K562 (cell line): ENCODE data around the gene LACTBL1. TPM values are rescaled to one million over a fixed set of nuclear protein-coding genes. Genes with fewer than 3 reads are reported as not detected.
A peak's percentile ranks its signal among the peaks of the same experiment; 100 is the strongest.

ENCODE experiments used
- CBFA2T2 ChIP-seq: fragments of 450-650 bp; conservative IDR thresholded peaks from 2 replicates; pipeline ENCODE4 v1.6.1; 2017; ENCODE audit warnings: mild to moderate bottlenecking
- CEBPB ChIP-seq: fragments of 450-650 bp; IDR thresholded peaks from 2 replicates; pipeline ENCODE4 v1.6.1; 2016; ENCODE audit warnings: missing genetic modification characterization, missing compliant biosample characterization
- DMBX1 ChIP-seq: fragments of 250-450 bp; sonication (Bioruptor Pico); IDR thresholded peaks from 2 replicates; pipeline ENCODE4 v1.8.0; 2022; ENCODE audit warnings: inconsistent platforms, mild to moderate bottlenecking, moderate library complexity, borderline replicate concordance
- ELF4 ChIP-seq: fragments of 450-650 bp; formaldehyde crosslinking; IDR thresholded peaks from 2 replicates; pipeline ENCODE4 v1.4.0; 2022; ENCODE audit warnings: missing genetic modification characterization
- ERF ChIP-seq: fragments of 450-650 bp; formaldehyde crosslinking; IDR thresholded peaks from 2 replicates; pipeline ENCODE4 v1.4.0; 2020; ENCODE audit warnings: mild to moderate bottlenecking, mixed read lengths
- HDAC2 ChIP-seq: fragments of 450-650 bp; IDR thresholded peaks from 2 replicates; pipeline ENCODE4 v1.6.1; 2016; ENCODE audit warnings: mild to moderate bottlenecking
- HDAC8 ChIP-seq: fragments of 450-650 bp; IDR thresholded peaks from 2 replicates; pipeline ENCODE4 v1.6.1; 2016; ENCODE audit warnings: mild to moderate bottlenecking, missing genetic modification characterization, moderate library complexity, missing compliant biosample characterization
- KDM1A ChIP-seq, 2 experiments: fragments of 450-650 bp; IDR thresholded peaks; 2 replicates each; pipeline ENCODE4 v1.6.1; 2016; ENCODE audit warnings: mild to moderate bottlenecking in 2 of 2
- KLF16 ChIP-seq: IDR thresholded peaks from 2 replicates; pipeline ENCODE4 v1.6.1; 2016; ENCODE audit warnings: antibody characterized with exemption
- MEIS2 ChIP-seq: fragments of 450-650 bp; IDR thresholded peaks from 2 replicates; pipeline ENCODE4 v1.6.1; 2014; ENCODE audit warnings: mild to moderate bottlenecking; ENCODE audit not compliant: partially characterized antibody
- MIER1 ChIP-seq: fragments of 450-650 bp; IDR thresholded peaks from 2 replicates; pipeline ENCODE4 v1.6.1; 2016; ENCODE audit warnings: antibody characterized with exemption, mild to moderate bottlenecking, low read depth
- OTX1 ChIP-seq: fragments of 450-650 bp; formaldehyde crosslinking; IDR thresholded peaks from 2 replicates; pipeline ENCODE4 v1.4.0; 2022; ENCODE audit warnings: mild to moderate bottlenecking
- PPARD ChIP-seq: fragments of 250-450 bp; sonication (Bioruptor Pico); IDR thresholded peaks from 2 replicates; pipeline ENCODE4 v1.8.0; 2022; ENCODE audit warnings: inconsistent platforms, mild to moderate bottlenecking, moderate library complexity
- RBM22 ChIP-seq: fragments of 200-400 bp; formaldehyde crosslinking; IDR thresholded peaks from 2 replicates; pipeline ENCODE4 v1.6.1; 2018; ENCODE audit warnings: low read length, low read depth; ENCODE audit not compliant: poor library complexity, severe bottlenecking
- RHOXF2B ChIP-seq: fragments of 250-450 bp; sonication (Bioruptor Pico); conservative IDR thresholded peaks from 2 replicates; pipeline ENCODE4 v1.5.1; 2021
- SMARCE1 ChIP-seq: fragments of 450-650 bp; IDR thresholded peaks from 2 replicates; pipeline ENCODE4 v1.7.1; 2016; ENCODE audit warnings: mild to moderate bottlenecking
- TCF3 ChIP-seq: sonication (generic); formaldehyde crosslinking; IDR thresholded peaks from 2 replicates; pipeline ENCODE4 v1.4.0; 2020; ENCODE audit warnings: mild to moderate bottlenecking, missing genetic modification reagents
- ZNF586 ChIP-seq: fragments of 450-650 bp; formaldehyde crosslinking; conservative IDR thresholded peaks from 2 replicates; pipeline ENCODE4 v1.4.0; 2020; ENCODE audit warnings: mild to moderate bottlenecking, moderate library complexity
- ZNF589 ChIP-seq: fragments of 200-800 bp; sonication (Bioruptor generic); IDR thresholded peaks from 2 replicates; pipeline ENCODE4 v1.6.1; 2016; ENCODE audit warnings: low read depth, missing genetic modification characterization, missing compliant biosample characterization
- ZNF785 ChIP-seq: fragments of 250-450 bp; sonication (Bioruptor Pico); IDR thresholded peaks from 2 replicates; pipeline ENCODE4 v1.4.0; 2020; ENCODE audit warnings: mild to moderate bottlenecking
- polyA plus RNA-seq, 8 experiments: library from polyadenylated mRNA; depleted of rRNA in 4 of 8; stranded (reverse) in 5 of 8; unstranded in 3 of 8; fragments of >200 nt; fragmentation: Nextera tagmentation in 2 of 8; fragmentation: Illumina TruSeq in 1 of 8; extraction: Ambion mirVana in 2 of 8; extraction: Trizol in 1 of 8; gene quantifications; 2 replicates each; pipeline versions ENCODE4 v1.2.1 to v1.2.3, GENCODE V29; 2011 to 2014; ENCODE audit warnings: inconsistent platforms in 1 of 8, missing spikeins in 1 of 8
- total RNA-seq, 7 experiments: library from RNA; depleted of rRNA in 6 of 7; stranded (reverse); fragments of >200 nt in 6 of 7; fragmentation: Illumina TruSeq in 2 of 7; extraction: Trizol in 2 of 7; gene quantifications; 2 replicates each; pipeline versions ENCODE4 v1.2.1 to v1.2.3, GENCODE V29; 2011 to 2021; ENCODE audit warnings: low replicate concordance in 1 of 7
- TF ChIP-seq, protein P1 (sequence below), 2 experiments: fragments of 450-650 bp; IDR thresholded peaks; 2 replicates each; pipeline ENCODE4 v1.6.1; 2018; ENCODE audit warnings: mild to moderate bottlenecking in 2 of 2, low read depth in 1 of 2; ENCODE audit not compliant: partially characterized antibody in 2 of 2
- TF ChIP-seq, protein P2 (sequence below): sonication (generic); formaldehyde crosslinking; IDR thresholded peaks from 2 replicates; pipeline ENCODE4 v1.8.0; 2022; ENCODE audit warnings: mild to moderate bottlenecking, missing genetic modification reagents
- TF ChIP-seq, protein P3 (sequence below): fragments of 450-650 bp; IDR thresholded peaks from 2 replicates; pipeline ENCODE4 v1.6.1; 2017; ENCODE audit warnings: antibody characterized with exemption
- TF ChIP-seq, protein P4 (sequence below): fragments of 450-650 bp; formaldehyde crosslinking; IDR thresholded peaks from 2 replicates; pipeline ENCODE4 v1.4.0; 2020; ENCODE audit warnings: mild to moderate bottlenecking, moderate library complexity

LACTBL1 gene
- total and polyA plus RNA-seq, 9 of the 15 experiments (the other 6 are each of a cell fraction or from before 2014, with no cell fraction given) = not detected

DNA sequence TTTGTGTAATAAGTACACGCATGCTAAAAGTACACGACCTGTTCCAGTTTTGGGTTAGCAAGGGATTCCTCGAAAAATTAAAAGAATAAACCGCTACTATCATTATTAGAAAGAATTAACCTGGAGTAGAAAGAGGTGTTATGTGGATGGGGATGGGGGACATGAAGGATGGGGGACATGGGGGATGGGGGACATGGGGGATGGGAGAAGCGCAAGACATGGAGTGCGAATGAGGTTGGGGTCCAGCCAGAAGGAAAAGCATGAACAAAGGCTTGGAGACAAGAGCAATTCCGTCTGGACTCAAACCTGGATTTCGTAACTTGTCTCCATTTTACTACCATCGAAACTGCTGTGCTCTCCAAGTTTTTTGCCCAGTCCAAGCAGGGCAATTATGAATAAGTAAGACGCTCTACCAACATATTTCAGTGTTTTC is 46.0 kb upstream of the LACTBL1 start (continued):
- TF ChIP-seq, protein P1, sequence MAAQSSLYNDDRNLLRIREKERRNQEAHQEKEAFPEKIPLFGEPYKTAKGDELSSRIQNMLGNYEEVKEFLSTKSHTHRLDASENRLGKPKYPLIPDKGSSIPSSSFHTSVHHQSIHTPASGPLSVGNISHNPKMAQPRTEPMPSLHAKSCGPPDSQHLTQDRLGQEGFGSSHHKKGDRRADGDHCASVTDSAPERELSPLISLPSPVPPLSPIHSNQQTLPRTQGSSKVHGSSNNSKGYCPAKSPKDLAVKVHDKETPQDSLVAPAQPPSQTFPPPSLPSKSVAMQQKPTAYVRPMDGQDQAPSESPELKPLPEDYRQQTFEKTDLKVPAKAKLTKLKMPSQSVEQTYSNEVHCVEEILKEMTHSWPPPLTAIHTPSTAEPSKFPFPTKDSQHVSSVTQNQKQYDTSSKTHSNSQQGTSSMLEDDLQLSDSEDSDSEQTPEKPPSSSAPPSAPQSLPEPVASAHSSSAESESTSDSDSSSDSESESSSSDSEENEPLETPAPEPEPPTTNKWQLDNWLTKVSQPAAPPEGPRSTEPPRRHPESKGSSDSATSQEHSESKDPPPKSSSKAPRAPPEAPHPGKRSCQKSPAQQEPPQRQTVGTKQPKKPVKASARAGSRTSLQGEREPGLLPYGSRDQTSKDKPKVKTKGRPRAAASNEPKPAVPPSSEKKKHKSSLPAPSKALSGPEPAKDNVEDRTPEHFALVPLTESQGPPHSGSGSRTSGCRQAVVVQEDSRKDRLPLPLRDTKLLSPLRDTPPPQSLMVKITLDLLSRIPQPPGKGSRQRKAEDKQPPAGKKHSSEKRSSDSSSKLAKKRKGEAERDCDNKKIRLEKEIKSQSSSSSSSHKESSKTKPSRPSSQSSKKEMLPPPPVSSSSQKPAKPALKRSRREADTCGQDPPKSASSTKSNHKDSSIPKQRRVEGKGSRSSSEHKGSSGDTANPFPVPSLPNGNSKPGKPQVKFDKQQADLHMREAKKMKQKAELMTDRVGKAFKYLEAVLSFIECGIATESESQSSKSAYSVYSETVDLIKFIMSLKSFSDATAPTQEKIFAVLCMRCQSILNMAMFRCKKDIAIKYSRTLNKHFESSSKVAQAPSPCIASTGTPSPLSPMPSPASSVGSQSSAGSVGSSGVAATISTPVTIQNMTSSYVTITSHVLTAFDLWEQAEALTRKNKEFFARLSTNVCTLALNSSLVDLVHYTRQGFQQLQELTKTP (IDR thresholded peaks at IDR 0.05; ENCODE audit: low read depth in 1 of 2, partially characterized antibody in 2 of 2) = peak in 1 of 2 experiments; percentile 87
- TF ChIP-seq RBM22 (no peak), MEIS2 (no peak), ERF (no peak), RHOXF2B (CRISPR knock-in tag) (no peak), ZNF785 (CRISPR knock-in tag) (no peak), CBFA2T2 (no peak), CEBPB (peak; percentile 59; the same call in 1 of the 2 replicates), MIER1 (0 out of 2 replicates have a peak, but pooled peaks have one; percentile 29), DMBX1 (CRISPR knock-in tag) (0 out of 2 replicates have a peak, but pooled peaks have one; percentile 10), TCF3 (CRISPR knock-in tag) (no peak), ELF4 (0 out of 2 replicates have a peak, but pooled peaks have one; percentile 46), KLF16 (no peak), OTX1 (CRISPR knock-in tag) (peak; percentile 81), ZNF586 (CRISPR knock-in tag) (no peak), PPARD (CRISPR knock-in tag) (no peak), ZNF589 (no peak), SMARCE1 (0 out of 2 replicates have a peak, but pooled peaks have one; percentile 45), KDM1A (IDR thresholded peaks at IDR 0.05) (peak in 1 of 2 experiments; percentile 57; a peak in 1 of 4 replicates), HDAC8 (tag) (no peak), HDAC2 (no peak)
- TF ChIP-seq, protein P2, sequence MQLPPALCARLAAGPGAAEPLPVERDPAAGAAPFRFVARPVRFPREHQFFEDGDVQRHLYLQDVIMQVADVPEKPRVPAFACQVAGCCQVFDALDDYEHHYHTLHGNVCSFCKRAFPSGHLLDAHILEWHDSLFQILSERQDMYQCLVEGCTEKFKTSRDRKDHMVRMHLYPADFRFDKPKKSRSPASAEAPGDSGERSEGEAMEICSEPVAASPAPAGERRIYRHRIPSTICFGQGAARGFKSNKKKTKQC (CRISPR knock-in tag) = no peak
- TF ChIP-seq, protein P3, sequence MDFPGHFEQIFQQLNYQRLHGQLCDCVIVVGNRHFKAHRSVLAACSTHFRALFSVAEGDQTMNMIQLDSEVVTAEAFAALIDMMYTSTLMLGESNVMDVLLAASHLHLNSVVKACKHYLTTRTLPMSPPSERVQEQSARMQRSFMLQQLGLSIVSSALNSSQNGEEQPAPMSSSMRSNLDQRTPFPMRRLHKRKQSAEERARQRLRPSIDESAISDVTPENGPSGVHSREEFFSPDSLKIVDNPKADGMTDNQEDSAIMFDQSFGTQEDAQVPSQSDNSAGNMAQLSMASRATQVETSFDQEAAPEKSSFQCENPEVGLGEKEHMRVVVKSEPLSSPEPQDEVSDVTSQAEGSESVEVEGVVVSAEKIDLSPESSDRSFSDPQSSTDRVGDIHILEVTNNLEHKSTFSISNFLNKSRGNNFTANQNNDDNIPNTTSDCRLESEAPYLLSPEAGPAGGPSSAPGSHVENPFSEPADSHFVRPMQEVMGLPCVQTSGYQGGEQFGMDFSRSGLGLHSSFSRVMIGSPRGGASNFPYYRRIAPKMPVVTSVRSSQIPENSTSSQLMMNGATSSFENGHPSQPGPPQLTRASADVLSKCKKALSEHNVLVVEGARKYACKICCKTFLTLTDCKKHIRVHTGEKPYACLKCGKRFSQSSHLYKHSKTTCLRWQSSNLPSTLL = no peak
- TF ChIP-seq, protein P4, sequence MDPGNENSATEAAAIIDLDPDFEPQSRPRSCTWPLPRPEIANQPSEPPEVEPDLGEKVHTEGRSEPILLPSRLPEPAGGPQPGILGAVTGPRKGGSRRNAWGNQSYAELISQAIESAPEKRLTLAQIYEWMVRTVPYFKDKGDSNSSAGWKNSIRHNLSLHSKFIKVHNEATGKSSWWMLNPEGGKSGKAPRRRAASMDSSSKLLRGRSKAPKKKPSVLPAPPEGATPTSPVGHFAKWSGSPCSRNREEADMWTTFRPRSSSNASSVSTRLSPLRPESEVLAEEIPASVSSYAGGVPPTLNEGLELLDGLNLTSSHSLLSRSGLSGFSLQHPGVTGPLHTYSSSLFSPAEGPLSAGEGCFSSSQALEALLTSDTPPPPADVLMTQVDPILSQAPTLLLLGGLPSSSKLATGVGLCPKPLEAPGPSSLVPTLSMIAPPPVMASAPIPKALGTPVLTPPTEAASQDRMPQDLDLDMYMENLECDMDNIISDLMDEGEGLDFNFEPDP (CRISPR knock-in tag) = no peak
